IMR-90 (cell line): ENCODE data around the gene HCRTR1. TPM values are rescaled to one million over a fixed set of nuclear protein-coding genes. Genes with fewer than 3 reads are reported as not detected.

Experiments used
- ATAC-seq: fragments of 200-7000 bp; cut with Tn5 transposase; 2 replicates; pipeline ENCODE4 v1.9.1; 2020; ENCODE audit warnings: low read depth, mild to moderate bottlenecking, moderate library complexity
- BruUV-seq: library from RNA; stranded (reverse); fragments of 400-500 nt; replicated peaks from 2 replicates; lab custom pipeline; 2021; lab: Mats Ljungman, UMichigan
- CTCF ChIA-PET: fragments of 300-600 bp; formaldehyde crosslinking; extraction: SDS; loops from one replicate; lab custom pipeline; 2021; ENCODE audit warnings: antibody characterized with exemption; lab: Yijun Ruan, JAX
- POLR2A ChIA-PET: fragments of 300-600 bp; sonication (Branson Sonifier 250); formaldehyde crosslinking; loops from one replicate; lab custom pipeline; 2022; ENCODE audit warnings: antibody characterized with exemption; ENCODE audit not compliant: unreplicated experiment; lab: Charles Lee
- DNase-seq: peaks from one replicate; pipeline ENCODE4 v3.0.0; 2013
- H2AFZ ChIP-seq: replicated peaks from 2 replicates; pipeline ENCODE3; 2013; ENCODE audit warnings: low read length, mild to moderate bottlenecking; ENCODE audit not compliant: poor library complexity
- H2AK5ac ChIP-seq: 2 replicates; pipeline ENCODE4 v1.6.1; 2013; ENCODE audit warnings: low read depth, low read length, inconsistent platforms
- H2AK9ac ChIP-seq: replicated peaks from 2 replicates; pipeline ENCODE3; 2013; ENCODE audit warnings: mild to moderate bottlenecking, low read depth, low read length, moderate library complexity; ENCODE audit not compliant: poor library complexity
- H2BK120ac ChIP-seq: 2 replicates; pipeline ENCODE4 v1.6.1; 2013; ENCODE audit warnings: low read depth, low read length, inconsistent platforms
- H2BK15ac ChIP-seq: 3 replicates; pipeline ENCODE4 v1.6.1; 2013; ENCODE audit warnings: low read depth, low read length, inconsistent platforms
- H2BK20ac ChIP-seq: 2 replicates; pipeline ENCODE4 v1.6.1; 2013; ENCODE audit warnings: low read depth, mild to moderate bottlenecking, inconsistent platforms, low read length, moderate library complexity
- H2BK5ac ChIP-seq: 2 replicates; pipeline ENCODE4 v1.6.1; 2013; ENCODE audit warnings: mild to moderate bottlenecking, low read depth, low read length, inconsistent platforms; ENCODE audit not compliant: poor library complexity, severe bottlenecking
- H3K14ac ChIP-seq: replicated peaks from 2 replicates; pipeline ENCODE4 v1.6.1; 2013; ENCODE audit warnings: low read depth, low read length, inconsistent platforms
- H3K18ac ChIP-seq: 2 replicates; pipeline ENCODE4 v1.6.1; 2013; ENCODE audit warnings: low read depth, low read length, control low read depth
- H3K23ac ChIP-seq: 2 replicates; pipeline ENCODE4 v1.6.1; 2013; ENCODE audit warnings: low read depth, low read length, inconsistent platforms
- H3K27ac ChIP-seq: 2 replicates; pipeline ENCODE4 v1.5.1; 2013; ENCODE audit warnings: mild to moderate bottlenecking, control low read depth, low read length; ENCODE audit not compliant: insufficient read depth
- H3K27me3 ChIP-seq: 2 replicates; pipeline ENCODE4 v1.6.1; 2013; ENCODE audit warnings: low read length; ENCODE audit not compliant: control insufficient read depth, insufficient read depth
- H3K36me3 ChIP-seq: 2 replicates; pipeline ENCODE4 v1.6.1; 2013; ENCODE audit warnings: low read length, mixed read lengths; ENCODE audit not compliant: control insufficient read depth, insufficient read depth
- H3K4ac ChIP-seq: 2 replicates; pipeline ENCODE4 v1.6.1; 2013; ENCODE audit warnings: low read depth, low read length, inconsistent platforms
- H3K4me1 ChIP-seq: 2 replicates; pipeline ENCODE4 v1.6.1; 2013; ENCODE audit warnings: low read length, mixed read lengths; ENCODE audit not compliant: control insufficient read depth, insufficient read depth
- H3K4me2 ChIP-seq: 2 replicates; pipeline ENCODE4 v1.6.1; 2013; ENCODE audit warnings: low read depth, mild to moderate bottlenecking, control low read depth, low read length, moderate library complexity
- H3K4me3 ChIP-seq: 2 replicates; pipeline ENCODE4 v1.5.1; 2013; ENCODE audit warnings: low read depth, mild to moderate bottlenecking, control low read depth, low read length, moderate library complexity; ENCODE audit not compliant: insufficient read depth
- H3K56ac ChIP-seq: 2 replicates; pipeline ENCODE4 v1.6.1; 2013; ENCODE audit warnings: low read length, inconsistent platforms; ENCODE audit not compliant: insufficient read depth; ENCODE audit errors: extremely low read depth
- H3K79me1 ChIP-seq, 2 experiments: 2 replicates each; pipeline ENCODE4 v1.6.1; 2013; ENCODE audit warnings: low read length in 2 of 2, inconsistent platforms in 1 of 2, low read depth in 1 of 2
- H3K9ac ChIP-seq: 2 replicates; pipeline ENCODE4 v1.6.1; 2013; ENCODE audit warnings: low read depth, low read length, control low read depth
- H3K9me1 ChIP-seq: 2 replicates; pipeline ENCODE4 v1.6.1; 2013; ENCODE audit warnings: low read length, inconsistent platforms; ENCODE audit not compliant: insufficient read depth
- H3K9me3 ChIP-seq: 2 replicates; pipeline ENCODE4 v1.6.1; 2013; ENCODE audit warnings: low read length; ENCODE audit not compliant: control insufficient read depth, insufficient read depth
- H4K20me1 ChIP-seq: 2 replicates; pipeline ENCODE4 v1.6.1; 2013; ENCODE audit warnings: low read length, inconsistent platforms; ENCODE audit not compliant: insufficient read depth
- H4K5ac ChIP-seq: 2 replicates; pipeline ENCODE4 v1.6.1; 2013; ENCODE audit warnings: mild to moderate bottlenecking, low read depth, low read length, control low read depth
- H4K8ac ChIP-seq, 2 experiments: 2 replicates each; pipeline ENCODE4 v1.6.1; 2013; ENCODE audit warnings: low read depth in 2 of 2, low read length in 2 of 2, control low read depth in 1 of 2, inconsistent platforms in 1 of 2
- H4K91ac ChIP-seq: 2 replicates; pipeline ENCODE4 v1.6.1; 2013; ENCODE audit warnings: low read depth, low read length, inconsistent platforms; ENCODE audit not compliant: insufficient read depth
- BHLHE40 ChIP-seq: fragments of 150-350 bp; IDR thresholded peaks from 2 replicates; pipeline ENCODE4 v1.6.1; 2016; ENCODE audit warnings: mild to moderate bottlenecking, low read depth, low read length
- CEBPB ChIP-seq: IDR thresholded peaks from 2 replicates; pipeline ENCODE4 v1.6.1; 2012; ENCODE audit warnings: low read depth, low read length, improper control_type of control experiment
- CHD1 ChIP-seq: IDR thresholded peaks from 2 replicates; pipeline ENCODE4 v1.6.1; 2012; ENCODE audit warnings: low read depth, low read length, improper control_type of control experiment
- CTCF ChIP-seq: conservative IDR thresholded peaks from 2 replicates; pipeline ENCODE4 v1.5.1; 2012; ENCODE audit warnings: mild to moderate bottlenecking, low read depth, low read length, improper control_type of control experiment
- ELK1 ChIP-seq: fragments of 150-350 bp; IDR thresholded peaks from 2 replicates; pipeline ENCODE4 v1.6.1; 2016; ENCODE audit warnings: low read depth, mild to moderate bottlenecking, low read length, moderate library complexity, borderline replicate concordance
- FOS ChIP-seq: fragments of 150-350 bp; IDR thresholded peaks from 2 replicates; pipeline ENCODE4 v1.6.1; 2016; ENCODE audit warnings: low read depth, low read length
- MAFK ChIP-seq: IDR thresholded peaks from 2 replicates; pipeline ENCODE4 v1.6.1; 2012; ENCODE audit warnings: low read depth, low read length, improper control_type of control experiment
- MAZ ChIP-seq: IDR thresholded peaks from 2 replicates; pipeline ENCODE4 v1.6.1; 2012; ENCODE audit warnings: low read depth, mild to moderate bottlenecking, low read length, improper control_type of control experiment, moderate library complexity, borderline replicate concordance
- MXI1 ChIP-seq: IDR thresholded peaks from 2 replicates; pipeline ENCODE4 v1.6.1; 2012; ENCODE audit warnings: low read depth, mild to moderate bottlenecking, low read length, moderate library complexity, borderline replicate concordance
- NFE2L2 ChIP-seq: fragments of 150-350 bp; IDR thresholded peaks from 2 replicates; pipeline ENCODE4 v1.6.1; 2016; ENCODE audit warnings: low read depth, mild to moderate bottlenecking, low read length
- RAD21 ChIP-seq: IDR thresholded peaks from 2 replicates; pipeline ENCODE4 v1.6.1; 2012; ENCODE audit warnings: low read length, improper control_type of control experiment
- RFX5 ChIP-seq: IDR thresholded peaks from 2 replicates; pipeline ENCODE4 v1.8.0; 2012; ENCODE audit warnings: low read depth, mild to moderate bottlenecking, low read length, moderate library complexity
- SMC3 ChIP-seq: fragments of 150-350 bp; IDR thresholded peaks from 2 replicates; pipeline ENCODE4 v1.6.1; 2016; ENCODE audit warnings: low read depth, mild to moderate bottlenecking, antibody characterized with exemption, low read length, moderate library complexity
- USF2 ChIP-seq: fragments of 150-350 bp; IDR thresholded peaks from 2 replicates; pipeline ENCODE4 v1.6.1; 2017; ENCODE audit warnings: mild to moderate bottlenecking, antibody characterized with exemption, low read length, low read depth
- WGBS, 2 experiments: methylation state at CpG; one replicate each; pipeline versions ENCODE4 v1.1.5 to v1.1.7; 2013; ENCODE audit warnings: missing lambda C conversion rate in 2 of 2; ENCODE audit not compliant: insufficient read length in 1 of 2; ENCODE audit errors: extremely low coverage in 2 of 2; 5-methylcytosine and 5-hydroxymethylcytosine counted together
- dilution Hi-C: fragments of 300-500 bp; cut with HindIII; formaldehyde crosslinking; loops from one replicate; pipeline ENCODE4 v1.14.3; 2018; ENCODE audit warnings: low sequenced_read_pairs; ENCODE audit not compliant: unreplicated experiment
- in situ Hi-C: fragments of 300-500 bp; cut with MboI; formaldehyde crosslinking; loops from 3 replicates; pipeline ENCODE4 v1.14.3; 2019; ENCODE audit warnings: low sequenced_read_pairs, inconsistent platforms, mixed read lengths
- intact Hi-C: fragments of 100-400 bp; cut with micrococcal nuclease; formaldehyde crosslinking; loops from 2 replicates; pipeline ENCODE4 v1.10.0; 2022
- polyA plus RNA-seq, 3 experiments: library from polyadenylated mRNA; depleted of rRNA; stranded (reverse); fragments of >200 nt; gene quantifications; 2 replicates each; pipeline ENCODE4 v1.2.3, GENCODE V29; 2012; ENCODE audit warnings: low replicate concordance in 1 of 3
- total RNA-seq: library from RNA; depleted of rRNA; stranded (reverse); fragments of >200 nt; gene quantifications from 2 replicates; pipeline ENCODE4 v1.2.3, GENCODE V29; 2012

HCRTR1 gene
- total and polyA plus RNA-seq, 2 of the 4 experiments (the other 2 are of a cell fraction) = not detected

- Histone ChIP-seq H3K9me3 (no peaks in the 10 kb centered on the region), H3K36me3 (no peaks in the 10 kb centered on the region), H3K23ac (no peak overlapping the region), H3K9me1 (peaks cover 8% of the 10 kb centered on the region), H2BK5ac (no peak overlapping the region), H4K91ac (no peak overlapping the region), H2AK9ac (no peak overlapping the region), H3K4me2 (no peak overlapping the region), H3K27ac (no peak overlapping the region), H2BK20ac (no peak overlapping the region), H3K4me3 (no peak overlapping the region), H3K14ac (no peak overlapping the region), H3K4ac (no peak overlapping the region), H3K79me1 (no peaks in the 10 kb centered on the region), H3K18ac (no peak overlapping the region), H3K9ac (no peak overlapping the region), H3K4me1 (peaks cover 10% of the 10 kb centered on the region), H3K56ac (no peak overlapping the region), H3K27me3 (no peaks in the 10 kb centered on the region), H2AK5ac (peak overlapping the region; percentile 38; the same call in 1 of the 2 replicates), H4K8ac (no peak overlapping the region), H2BK120ac (no peak overlapping the region), H2AFZ (peak overlapping the region; percentile 56), H2BK15ac (no peak overlapping the region), H4K5ac (no peak overlapping the region), H4K20me1 (peaks cover under 1% of the 10 kb centered on the region)
- BruUV-seq = no TSS peak
- no peak for TF ChIP-seq MXI1
- no peak for TF ChIP-seq ELK1
- no peak for TF ChIP-seq CHD1
- TF ChIP-seq USF2 = no peak
- TF ChIP-seq FOS = no peak
- TF ChIP-seq CTCF = no peak
- TF ChIP-seq MAFK = no peak
- TF ChIP-seq RAD21 = no peak
- no peak for TF ChIP-seq BHLHE40
- no peak for TF ChIP-seq MAZ
- no peak for TF ChIP-seq SMC3
- no peak for TF ChIP-seq NFE2L2
- no peak for TF ChIP-seq RFX5
- no peak for TF ChIP-seq CEBPB
- DNase-seq = no peak
- POLR2A ChIA-PET = no interaction called here
- ATAC-seq = no peak
- in situ Hi-C loops (loop anchor here (10.0 kb wide), 2 partner anchors 46 to 156 kb away; partner anchors contain the start of gene HCRTR1), dilution Hi-C loops (no loop called here), intact Hi-C loops (loop anchor here (10.0 kb wide), 1 partner anchor 396 kb away; no protein-coding TSS in a partner anchor)
- CTCF ChIA-PET = no interaction called here
- WGBS, 2 experiments = 95% methylated on average over 7 of the region's 11 CpGs; no CpG with 5 or more reads in 1 of the 2 experiments
These were observed 48.4 kb upstream of the HCRTR1 start for GRCh38 chr1:31568895-31569595.
